NCI-H2196 (cell line): ENCODE data around the gene NKX2-3.
A peak's percentile ranks its signal among the peaks of the same experiment; 100 is the strongest.

Source experiments
- DNase-seq: peaks from one replicate; lab custom pipeline; 2025; ENCODE audit not compliant: unreplicated experiment; lab: John Stamatoyannopoulos, UW

The NKX2-3 gene

DNA sequence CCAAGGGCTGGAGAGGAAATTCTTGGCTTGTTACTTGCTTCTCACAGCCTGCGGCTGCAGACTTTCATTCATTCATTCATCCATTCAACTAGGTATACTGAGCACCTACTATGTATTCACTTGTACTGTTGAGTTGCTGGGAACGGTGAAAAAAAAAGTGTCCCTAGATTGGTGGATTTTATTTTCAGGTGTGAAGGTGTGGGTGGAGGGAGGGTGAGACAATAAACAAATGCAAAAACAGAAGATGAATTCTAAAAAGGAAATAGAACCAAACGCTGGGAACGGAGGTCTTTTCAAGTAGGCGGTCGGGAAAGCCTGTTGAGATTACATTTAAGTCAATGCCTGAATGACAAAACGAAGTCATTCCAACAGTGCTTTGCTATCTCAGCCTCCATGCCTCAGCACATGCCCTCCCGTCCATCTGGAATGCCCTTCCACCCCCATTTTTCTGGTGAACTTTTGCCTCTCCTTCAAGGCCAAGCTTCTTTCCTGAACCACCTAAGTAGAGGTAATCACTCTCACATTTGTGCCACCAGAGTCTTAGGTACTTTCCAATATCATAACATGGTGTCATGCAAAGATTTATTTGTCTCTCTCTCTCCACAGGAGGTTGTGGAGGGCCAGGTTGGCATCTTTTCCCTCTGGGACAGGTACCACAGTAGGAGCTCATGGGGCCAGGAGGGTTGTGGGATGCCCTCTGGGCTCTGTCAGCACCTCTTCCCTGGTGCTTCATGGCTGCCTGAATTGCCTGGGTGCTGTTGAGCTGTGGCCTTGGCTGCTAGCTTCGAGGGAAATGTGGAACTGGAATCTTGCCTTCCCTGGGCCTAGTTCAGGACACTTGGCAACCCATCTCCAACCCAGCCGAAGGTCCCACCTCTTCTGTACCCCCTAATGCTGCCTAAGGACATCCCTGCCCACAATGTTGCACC, 5.5 kb downstream of the NKX2-3 start:
- no peak for DNase-seq

DNA sequence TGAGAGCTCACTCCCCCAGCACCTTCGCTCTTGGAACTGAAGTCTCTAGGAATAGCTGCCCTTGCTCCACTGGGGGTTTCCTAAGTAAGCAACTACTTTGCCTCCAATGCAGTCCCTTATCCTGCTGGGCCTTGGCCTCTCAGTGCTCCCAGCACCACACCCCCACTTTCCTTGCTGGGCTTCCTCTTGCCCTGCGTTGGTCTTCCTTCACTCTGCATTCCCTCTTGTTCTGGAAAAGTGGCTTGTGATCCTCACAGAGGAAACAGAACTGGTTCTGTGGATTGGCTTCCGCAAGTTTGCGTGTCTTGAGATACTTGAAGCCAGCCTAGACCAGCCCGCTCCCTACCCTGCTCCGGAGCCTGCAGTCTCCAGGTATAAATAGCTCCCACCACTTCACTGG, 6.4 kb downstream of the NKX2-3 start:
- no peak for DNase-seq

DNA sequence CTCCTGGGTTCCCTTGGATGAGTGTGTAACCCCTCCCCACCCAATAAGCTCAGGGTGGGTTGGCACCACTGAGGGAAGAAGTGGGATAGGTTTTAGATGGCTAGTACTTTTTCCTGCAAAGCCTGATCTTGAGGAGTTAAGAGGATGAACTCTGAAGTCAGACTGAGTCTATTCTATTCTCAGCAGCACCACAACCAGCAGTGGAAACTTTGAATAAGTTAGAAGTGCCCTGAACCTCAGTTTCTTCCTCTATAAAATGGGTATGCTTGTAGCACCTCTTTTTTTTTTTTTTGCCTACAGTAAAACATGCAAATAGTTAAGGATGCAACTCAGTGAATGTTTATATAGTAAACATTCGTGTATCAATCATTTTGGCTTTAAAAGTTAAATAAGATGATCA, 7.1 kb downstream of the NKX2-3 start:
- no peak for DNase-seq

DNA sequence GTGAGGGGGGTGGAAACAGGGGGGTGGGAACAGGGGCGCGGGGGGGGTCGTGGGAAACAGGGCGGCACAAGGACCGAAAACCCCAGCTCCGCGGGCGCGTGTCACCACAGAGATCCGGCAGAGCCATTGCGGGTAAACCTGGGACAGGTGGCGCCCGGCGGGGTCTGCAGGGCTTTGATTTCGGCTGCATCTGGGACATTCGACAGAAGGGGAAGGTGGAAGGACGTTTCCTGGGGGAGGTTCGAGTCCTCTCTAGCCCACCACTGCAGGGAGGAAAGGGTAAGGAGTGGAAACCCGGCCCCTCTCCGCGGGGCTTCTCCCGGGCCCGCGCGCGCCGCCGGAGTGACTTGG, 7.5 kb downstream of the NKX2-3 start:
- no peak for DNase-seq

DNA sequence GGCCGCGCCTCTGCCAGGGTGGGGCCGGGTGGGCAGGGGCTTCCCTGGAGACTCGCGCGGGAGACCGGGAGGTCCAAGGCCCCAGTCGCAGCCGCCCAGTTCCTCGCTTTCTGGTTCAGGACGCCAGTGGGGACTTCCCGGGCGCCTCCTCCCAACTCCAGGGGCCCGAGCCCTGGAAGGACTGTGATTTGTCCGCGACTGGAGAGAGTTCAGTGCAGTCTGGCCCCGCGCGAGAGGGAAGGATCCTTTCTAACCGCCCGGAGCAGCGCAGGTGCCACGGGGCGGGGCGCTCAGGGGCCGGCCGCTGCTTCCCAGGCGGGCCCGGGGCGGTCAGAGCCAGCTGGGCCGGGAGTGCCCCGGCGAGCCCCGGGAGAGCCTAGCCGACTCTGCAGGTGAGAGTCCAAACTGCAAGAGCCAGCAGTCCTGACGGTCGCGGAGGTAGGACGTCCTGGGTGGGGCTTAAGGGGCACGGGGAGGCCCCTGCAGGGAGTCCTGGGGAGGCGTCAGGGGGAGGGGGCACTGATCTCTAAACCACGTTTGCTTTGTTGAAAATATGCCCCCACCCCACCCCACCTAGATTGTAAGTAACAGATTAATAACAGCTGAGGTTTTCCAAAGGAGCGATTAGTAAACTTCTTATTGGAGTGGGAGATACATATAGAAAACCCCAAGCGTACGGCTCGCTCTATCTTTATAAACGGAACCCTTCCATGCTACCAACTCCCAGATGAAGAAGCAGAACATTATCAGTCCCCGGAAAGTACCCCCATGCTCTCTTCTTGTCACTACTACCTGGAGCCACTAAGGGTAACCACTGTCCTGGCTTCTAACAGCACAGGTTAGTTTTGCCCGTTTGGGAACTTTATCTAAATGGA, 8.2 kb downstream of the NKX2-3 start:
- no peak for DNase-seq

DNA sequence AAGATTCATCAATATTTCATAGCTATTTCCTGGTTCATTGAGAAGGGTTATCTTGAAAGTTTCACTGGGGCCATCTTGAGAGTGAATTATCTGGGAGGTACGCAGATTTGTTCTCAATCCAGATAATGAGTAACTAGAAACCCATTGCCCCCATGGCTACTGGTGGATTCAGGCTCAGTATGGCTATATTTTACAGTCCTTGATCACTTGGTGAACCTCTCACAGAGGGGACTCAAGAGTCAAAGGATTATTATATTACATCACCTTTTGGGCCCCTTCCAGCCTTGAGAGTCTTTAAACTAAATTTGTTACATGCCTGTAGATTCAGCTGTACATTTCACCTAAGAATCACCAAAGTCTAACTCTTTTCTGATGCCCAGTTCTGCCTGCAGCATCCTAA, 11.6 kb downstream of the NKX2-3 start:
- DNase-seq, result no peak

DNA sequence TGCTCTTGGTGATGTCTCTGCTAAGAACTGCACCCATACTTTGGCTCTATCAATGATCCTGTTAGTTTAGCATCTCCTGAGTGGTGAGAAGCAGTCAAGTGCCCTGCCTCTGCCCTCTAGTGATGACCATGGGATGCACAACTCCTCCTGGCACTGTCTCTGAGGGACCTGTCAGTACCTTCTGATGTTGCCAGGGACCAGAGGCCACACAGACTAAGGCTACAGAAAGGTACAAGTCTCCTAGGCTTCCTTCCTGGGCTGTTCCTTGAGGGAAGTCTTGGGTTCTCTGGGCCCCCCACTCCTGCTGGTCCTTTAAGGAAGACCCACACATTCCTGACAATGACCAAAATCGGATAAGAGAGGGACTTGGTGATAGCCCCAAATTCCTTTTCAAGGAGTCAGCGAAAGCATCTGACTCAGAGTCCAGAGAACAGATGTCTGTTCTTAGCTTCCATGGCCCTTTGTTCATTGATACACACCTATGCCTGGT, 15.3 kb downstream of the NKX2-3 start:
- DNase-seq, result peak; percentile 2

DNA sequence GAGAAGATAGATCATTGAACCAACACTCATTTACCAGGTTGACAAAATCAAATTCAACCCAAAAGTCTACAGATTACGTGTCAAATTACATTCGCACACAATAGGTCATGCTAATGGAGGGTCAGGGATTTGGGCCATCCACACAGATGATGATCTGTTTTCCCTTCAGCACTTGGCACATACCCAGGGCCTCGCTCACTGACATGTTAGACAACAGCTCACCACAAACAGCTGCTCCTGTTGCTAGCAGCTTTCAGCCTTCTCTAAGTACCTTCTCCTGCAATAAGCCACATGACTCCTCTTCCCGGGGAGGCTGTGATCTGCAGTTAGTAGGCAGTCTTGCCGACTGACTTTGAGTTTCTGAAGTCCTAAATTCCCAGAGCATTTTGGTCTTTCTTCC, 18.4 kb downstream of the NKX2-3 start:
- peak; percentile 80 for DNase-seq

DNA sequence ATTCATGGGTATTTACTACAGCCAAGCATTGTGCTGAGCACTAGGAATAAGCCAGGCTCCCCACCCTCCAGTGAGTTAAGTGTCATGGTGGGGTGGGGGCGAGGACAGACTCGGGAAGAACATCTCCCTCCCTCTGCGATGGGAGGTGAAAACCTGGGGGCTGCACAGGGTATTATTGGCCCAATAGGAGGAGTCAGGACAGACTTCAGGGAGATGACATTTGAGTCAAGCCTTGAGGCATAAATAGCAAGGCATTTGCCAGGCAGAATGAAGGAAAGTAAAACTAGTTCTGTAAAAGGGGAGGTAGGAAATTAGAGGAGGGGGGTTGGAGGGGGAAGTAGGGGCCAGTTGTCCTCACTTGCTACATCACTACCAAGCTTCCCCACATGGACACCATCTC, 18.9 kb downstream of the NKX2-3 start:
- no peak for DNase-seq

DNA sequence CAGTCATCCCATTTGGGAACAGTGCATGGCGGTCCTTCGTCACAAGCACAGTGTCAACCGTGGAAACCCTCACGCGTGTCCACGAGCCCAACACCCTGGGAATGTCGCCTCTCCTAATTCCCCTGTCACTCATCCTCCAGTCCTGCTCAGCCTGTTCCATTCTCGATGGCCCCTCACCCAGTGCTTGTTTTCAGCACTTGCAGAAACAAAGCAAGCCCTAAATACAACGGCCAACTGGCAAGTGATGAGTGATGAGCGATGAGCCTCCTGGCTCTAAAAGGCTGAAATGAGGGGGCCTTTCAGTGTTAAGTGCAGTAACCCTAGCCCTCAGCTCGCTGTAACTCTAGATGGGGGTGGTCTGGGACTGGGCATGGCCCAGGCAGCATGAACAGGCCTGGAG, 22.6 kb downstream of the NKX2-3 start:
- DNase-seq, result no peak

DNA sequence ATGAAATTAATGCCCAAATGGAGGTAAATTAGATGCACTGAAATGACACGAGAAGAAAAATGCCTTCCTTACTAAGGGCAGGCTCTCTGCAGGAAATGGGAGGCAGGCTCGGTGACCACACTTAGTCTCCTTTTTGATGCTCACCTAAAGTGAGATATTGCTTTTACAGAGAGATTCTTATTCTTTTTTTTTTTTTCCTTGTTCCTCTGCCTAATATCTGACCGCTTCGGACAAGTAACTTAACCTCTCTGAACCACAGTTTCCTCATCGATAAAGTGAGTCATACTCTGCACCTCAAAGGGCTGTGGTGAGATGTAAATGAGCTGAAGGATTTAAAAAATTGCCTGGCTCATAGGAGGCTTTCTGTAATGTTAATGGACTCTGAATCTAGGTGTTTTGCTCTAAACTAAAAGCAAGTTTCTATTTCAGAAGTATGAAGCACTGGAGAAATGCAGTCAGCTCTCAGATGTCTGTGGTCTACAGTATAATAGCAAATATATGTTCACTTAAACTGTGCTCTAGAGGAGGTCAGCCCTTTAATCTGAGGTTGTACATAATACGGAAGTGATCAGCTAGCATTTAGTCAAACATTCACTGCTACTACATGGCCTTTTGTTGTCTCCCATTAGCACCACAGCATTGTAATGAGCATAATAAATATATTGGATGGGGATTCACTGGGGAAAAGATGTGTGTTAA, 23.2 kb downstream of the NKX2-3 start:
- DNase-seq, result no peak

DNA sequence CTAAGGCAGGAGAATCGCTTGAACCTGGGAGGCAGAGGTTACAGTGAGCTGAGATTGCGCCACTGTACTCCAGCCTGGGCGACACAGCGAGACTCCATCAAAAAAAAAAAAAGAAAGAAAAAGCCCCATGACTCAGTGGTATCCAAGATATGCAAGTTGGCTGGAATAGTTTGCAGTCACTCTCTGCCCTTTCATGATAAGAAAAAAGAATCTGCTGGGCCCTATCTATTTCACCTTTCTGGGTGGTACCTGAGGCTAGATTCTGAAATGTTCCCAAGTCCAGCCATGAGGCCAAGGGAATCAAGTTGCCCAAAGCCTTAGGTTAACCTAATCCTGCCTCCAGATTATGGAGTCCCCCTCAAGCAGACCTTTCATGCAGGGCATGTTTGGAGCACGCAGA, 24.3 kb downstream of the NKX2-3 start:
- DNase-seq, result no peak

DNA sequence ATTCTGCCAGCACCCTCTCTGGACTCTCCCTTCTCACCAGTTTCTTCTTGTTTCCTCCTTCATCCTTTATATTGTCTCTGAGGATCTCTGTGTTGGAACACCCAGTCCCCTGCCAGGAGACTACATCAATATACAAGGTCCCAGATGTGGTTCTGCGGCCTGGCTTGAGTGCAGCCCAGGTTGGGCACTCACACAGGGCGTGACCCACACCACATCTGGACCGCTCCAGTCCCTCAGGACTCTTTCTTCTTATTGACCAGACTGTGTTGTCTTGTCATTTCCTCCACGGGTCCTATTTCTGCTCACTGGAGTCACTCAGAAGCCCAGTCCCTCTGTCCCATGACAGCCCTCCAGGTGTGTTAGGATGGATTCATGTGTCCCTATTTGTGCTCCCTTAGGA, 26.0 kb downstream of the NKX2-3 start:
- no peak for DNase-seq

DNA sequence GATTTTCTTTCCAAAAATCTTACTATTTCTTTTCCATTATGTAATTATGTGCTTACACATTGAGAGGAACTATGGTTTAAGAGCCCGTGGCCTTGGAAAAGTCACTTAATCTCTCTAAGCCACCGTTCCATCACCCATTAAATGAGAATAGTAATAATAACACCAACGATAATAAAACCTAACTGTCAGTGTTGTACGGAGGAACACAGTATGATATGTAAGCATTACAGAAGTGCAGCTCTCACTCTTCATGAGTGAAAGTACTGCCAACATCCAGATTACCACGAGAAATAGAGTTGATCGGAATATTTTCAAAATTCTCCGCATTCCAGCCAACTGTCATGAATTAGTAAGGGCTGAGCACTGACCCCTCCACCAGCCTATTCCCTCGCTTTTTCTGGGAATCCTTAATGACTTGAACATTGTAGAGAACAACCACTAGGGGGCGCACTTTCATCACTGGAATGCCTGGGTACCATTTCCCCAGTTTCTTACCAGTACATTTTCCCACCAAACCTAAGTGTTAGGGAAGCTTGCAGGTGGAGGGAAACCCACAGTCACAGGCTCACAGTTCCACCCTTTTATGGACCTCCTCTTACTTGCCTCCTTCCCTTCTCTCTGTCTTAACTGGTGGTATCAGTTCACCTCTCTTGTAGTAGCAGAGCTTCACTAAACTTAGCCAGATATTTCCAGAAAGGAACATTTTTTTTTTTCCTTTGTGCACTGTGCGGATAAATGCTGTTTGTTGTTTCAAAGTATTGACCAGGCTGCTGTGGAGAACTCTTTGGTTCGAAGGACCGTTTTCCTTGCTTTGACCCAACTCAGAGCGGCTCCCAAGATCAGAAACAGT, 27.8 kb downstream of the NKX2-3 start:
- peak; percentile 50 for DNase-seq

DNA sequence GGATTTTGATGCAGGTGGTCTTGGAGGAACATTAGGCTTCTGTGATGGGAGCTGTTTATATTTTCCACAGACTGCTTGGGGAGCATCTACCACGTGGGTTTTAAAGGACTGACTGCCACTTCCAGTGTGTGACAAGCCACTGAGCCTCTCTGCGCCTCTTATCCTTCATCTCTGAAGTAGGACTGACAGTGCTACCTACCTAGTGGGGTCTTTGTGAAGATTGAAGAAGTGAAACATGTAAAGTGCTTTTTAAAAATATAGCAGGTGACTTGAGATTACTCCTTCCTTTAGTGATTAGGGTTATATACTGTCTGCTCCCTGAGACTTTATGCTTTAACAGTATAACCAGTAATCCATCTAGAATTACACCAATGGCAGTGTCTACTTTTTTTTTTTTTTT, 29.9 kb downstream of the NKX2-3 start:
- DNase-seq, result no peak

DNA sequence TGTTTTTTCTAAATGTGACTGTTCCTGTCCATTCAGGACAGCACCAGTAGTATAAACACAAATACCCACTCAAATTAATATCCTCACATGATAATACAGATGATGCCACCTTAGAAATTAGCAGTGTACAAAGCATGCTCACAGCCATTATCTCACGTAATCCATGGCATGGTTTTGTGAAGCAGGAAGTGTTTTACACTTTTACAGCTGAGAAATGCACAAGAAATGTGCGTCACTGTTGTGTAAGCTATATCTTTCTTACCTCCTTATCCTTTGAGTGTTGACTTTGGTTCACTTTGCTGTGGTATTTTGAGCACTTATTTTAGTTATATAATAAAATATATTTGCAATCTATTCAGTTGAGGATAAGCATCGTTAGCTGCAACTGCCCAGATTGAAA, 31.6 kb downstream of the NKX2-3 start:
- DNase-seq, result no peak

DNA sequence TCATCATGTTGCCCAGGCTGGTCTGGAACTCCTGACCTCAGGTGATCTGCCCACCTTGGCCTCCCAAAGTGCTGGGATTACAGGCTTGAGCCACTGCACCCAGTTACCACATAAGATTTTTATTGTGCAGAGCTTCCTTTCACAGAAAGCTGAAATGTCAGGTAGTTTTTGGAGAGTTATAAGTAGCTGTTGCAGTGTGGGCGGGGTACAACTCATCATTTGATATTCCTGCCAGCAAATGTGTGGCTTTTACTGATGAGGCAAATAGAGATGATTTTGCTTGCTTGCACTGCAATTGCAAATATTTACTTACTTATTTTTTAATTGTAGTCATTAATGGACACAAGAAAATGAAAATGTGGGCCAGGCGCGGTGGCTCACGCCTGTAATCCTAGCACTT, 32.4 kb downstream of the NKX2-3 start:
- no peak for DNase-seq

DNA sequence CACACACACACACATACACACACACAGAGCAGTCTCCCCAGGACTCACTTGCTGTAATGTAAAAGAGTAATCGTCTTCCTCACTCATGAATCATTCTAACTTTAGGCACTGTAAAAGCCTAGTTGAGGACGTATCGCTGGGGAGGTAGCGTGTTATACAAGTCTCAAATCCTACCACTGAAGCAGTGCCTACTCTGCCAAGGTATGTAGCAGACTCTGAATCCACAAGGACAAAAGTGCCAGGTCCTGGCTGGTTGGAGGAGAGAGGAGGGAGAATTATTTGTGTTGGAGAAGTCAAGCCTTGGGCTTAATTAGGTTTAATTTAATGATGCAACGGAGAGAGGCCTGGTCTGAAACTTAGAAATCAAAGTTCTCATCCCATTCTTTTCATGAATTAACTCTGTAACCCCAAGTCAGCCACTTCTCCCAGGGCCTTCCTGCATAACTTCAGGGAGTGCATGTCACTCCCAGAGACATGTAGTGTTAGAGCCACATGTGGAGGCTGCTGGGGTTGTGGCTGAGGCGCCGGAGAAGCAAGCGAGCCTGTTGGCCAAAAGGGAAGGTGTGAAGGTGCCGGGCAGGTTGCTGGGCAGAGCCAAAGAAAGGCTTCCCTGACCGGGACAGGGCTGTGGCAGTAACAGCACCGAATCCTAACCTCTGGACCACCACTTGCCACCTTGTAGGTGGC, 36.7 kb downstream of the NKX2-3 start:
- DNase-seq, result no peak

DNA sequence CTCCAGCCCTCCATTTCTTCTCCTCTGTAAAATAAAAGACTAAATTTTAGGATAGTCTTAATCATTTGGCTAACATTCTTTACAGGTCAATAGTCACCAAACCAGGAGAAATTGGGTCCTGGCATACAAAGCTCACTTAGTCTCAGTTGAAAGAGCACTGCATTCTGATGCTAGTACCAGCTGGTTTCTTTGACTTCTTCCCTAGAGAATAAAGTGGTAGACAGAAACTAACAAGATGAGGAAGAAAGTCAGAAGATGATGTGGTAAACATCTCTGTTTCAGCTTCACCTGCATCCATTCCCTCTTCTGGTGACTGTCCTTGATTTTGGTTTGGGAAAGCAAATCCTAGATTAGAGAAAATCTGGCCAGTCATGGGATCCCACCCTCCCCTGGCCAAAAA, 37.2 kb downstream of the NKX2-3 start:
- DNase-seq, result no peak

DNA sequence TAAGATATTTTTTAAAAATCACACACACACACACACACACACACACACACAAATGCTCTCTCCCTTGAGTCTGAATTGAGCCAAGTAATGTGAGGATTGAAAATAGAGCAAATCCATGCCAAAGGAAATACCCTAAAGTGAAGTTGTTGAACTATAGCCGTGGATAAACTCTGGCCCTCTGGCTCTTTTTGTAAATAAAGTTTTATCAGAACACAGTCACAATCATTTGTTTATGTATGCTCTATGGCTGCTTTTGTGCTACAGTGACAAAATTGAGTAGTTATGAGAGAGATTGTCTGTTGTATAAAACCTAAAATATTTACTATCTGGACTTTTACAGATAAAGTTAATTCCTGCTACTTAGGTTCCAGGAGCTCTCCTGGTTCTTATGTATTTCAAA, 39.1 kb downstream of the NKX2-3 start:
- DNase-seq, result no peak
